PC-3 (cell line): ENCODE results near the gene UCKL1.

Source experiments
- CTCF ChIP-seq: fragments of 300-600 bp; sonication (generic); conservative IDR thresholded peaks from 2 replicates; pipeline ENCODE4 v1.5.1; 2017; ENCODE audit warnings: antibody characterized with exemption, low read depth, mild to moderate bottlenecking, low read length
- EZH2phosphoT487 ChIP-seq: fragments of 300-600 bp; sonication (generic); IDR thresholded peaks from 2 replicates; pipeline ENCODE4 v1.6.1; 2018; ENCODE audit warnings: mild to moderate bottlenecking, antibody characterized with exemption, low read length, borderline replicate concordance

GRCh38 chr20:63908008-63908682, 48.1 kb downstream of the UCKL1 start:
- no peak for TF ChIP-seq CTCF
- no peak for TF ChIP-seq EZH2phosphoT487
